ENCODE results near the gene QRICH2. TPM values are rescaled to one million over a fixed set of nuclear protein-coding genes. Genes with fewer than 3 reads are reported as not detected.

QRICH2 gene
- total and polyA plus RNA-seq, 2 of the 4 experiments (the other 2 are of a cell fraction), result 4.3 to 4.8 TPM

- H3K36me3 ChIP-seq (ENCODE audit: control insufficient read depth, insufficient read depth, low read length), result peaks cover 50% of the 10 kb centered on the region
- no peak overlapping the region for H2BK20ac ChIP-seq (ENCODE audit: low read depth, low read length)
- no peak overlapping the region for H4K5ac ChIP-seq (ENCODE audit: low read depth, low read length)
- H3K4me3 ChIP-seq (ENCODE audit: insufficient read depth, low read depth, low read length), result no peak overlapping the region
- ChIA-PET CTCF (interaction anchor here (0.6 kb wide), 1 partner anchor 204 kb away, joined by 3 read pairs; no protein-coding TSS in a partner anchor), POLR2A (ENCODE audit: unreplicated experiment) (no interaction called here)
- H3K9ac ChIP-seq (ENCODE audit: low read depth, low read length), result no peak overlapping the region
- H2AFZ ChIP-seq (replicated peaks; ENCODE audit: low read length, poor library complexity), result no peak overlapping the region
- no peak overlapping the region for H4K91ac ChIP-seq (ENCODE audit: insufficient read depth, low read depth, low read length)
- H3K4me2 ChIP-seq (ENCODE audit: low read depth, low read length), result no peak overlapping the region
- no TSS peak for BruUV-seq (replicated peaks)
- no peak overlapping the region for H3K14ac ChIP-seq (replicated peaks; ENCODE audit: low read depth, low read length)
- dilution Hi-C loops (cut with HindIII; ENCODE audit: low sequenced_read_pairs, unreplicated experiment) (no loop called here), intact Hi-C loops (cut with micrococcal nuclease) (no loop called here), in situ Hi-C loops (cut with MboI; ENCODE audit: low sequenced_read_pairs) (no loop called here)
- DNase-seq (no peak), ATAC-seq (ENCODE audit: low read depth) (no peak)
- TF ChIP-seq BHLHE40 (IDR thresholded peaks at IDR 0.05; ENCODE audit: low read depth, low read length) (no peak), MAFK (IDR thresholded peaks at IDR 0.05; ENCODE audit: low read depth, low read length) (no peak), USF2 (IDR thresholded peaks at IDR 0.05; ENCODE audit: low read depth, low read length) (no peak), CTCF (conservative IDR thresholded peaks at IDR 0.05; ENCODE audit: low read depth, low read length) (no peak), POLR2A (IDR thresholded peaks at IDR 0.05; ENCODE audit: low read depth, low read length) (no peak), RCOR1 (IDR thresholded peaks at IDR 0.05; ENCODE audit: insufficient replicate concordance, low read length) (no peak), MAZ (IDR thresholded peaks at IDR 0.05; ENCODE audit: borderline replicate concordance, low read depth, low read length) (no peak), CHD1 (IDR thresholded peaks at IDR 0.05; ENCODE audit: low read depth, low read length) (no peak), CEBPB (IDR thresholded peaks at IDR 0.05; ENCODE audit: low read depth, low read length) (no peak), NFE2L2 (IDR thresholded peaks at IDR 0.05; ENCODE audit: low read depth, low read length) (no peak), SMC3 (IDR thresholded peaks at IDR 0.05; ENCODE audit: low read depth, low read length) (no peak), RFX5 (IDR thresholded peaks at IDR 0.05; ENCODE audit: low read depth, low read length) (no peak)
- H3K79me1 ChIP-seq (ENCODE audit: low read depth in 1 of 2, low read length in 2 of 2), result peaks cover 19 to 28% of the 10 kb centered on the region in 2 experiments
- H3K4ac ChIP-seq (ENCODE audit: low read depth, low read length), result no peak overlapping the region
- no peak overlapping the region for H3K18ac ChIP-seq (ENCODE audit: low read depth, low read length)
- no peaks in the 10 kb centered on the region for H3K27me3 ChIP-seq (ENCODE audit: control insufficient read depth, insufficient read depth, low read length)
- 96% methylated on average over 6 of the region's 7 CpGs; no CpG with 5 or more reads in 1 of the 2 experiments for WGBS, 2 experiments (ENCODE audit: extremely low coverage in 2 of 2, insufficient read length in 1 of 2)
- no peak overlapping the region for H2BK120ac ChIP-seq (ENCODE audit: low read depth, low read length)
- peaks cover 6% of the 10 kb centered on the region; the same call in 1 of the 2 replicates for H3K4me1 ChIP-seq (ENCODE audit: control insufficient read depth, insufficient read depth, low read length)
- no peak overlapping the region for H2AK5ac ChIP-seq (ENCODE audit: low read depth, low read length)
- no peak overlapping the region for H3K56ac ChIP-seq (ENCODE audit: extremely low read depth, insufficient read depth, low read length)
- H4K20me1 ChIP-seq (ENCODE audit: insufficient read depth, low read length), result no peaks in the 10 kb centered on the region
- no peak overlapping the region for H3K23ac ChIP-seq (ENCODE audit: low read depth, low read length)
- H3K9me3 ChIP-seq (ENCODE audit: control insufficient read depth, insufficient read depth, low read length), result no peaks in the 10 kb centered on the region
- no peak overlapping the region for H2AK9ac ChIP-seq (replicated peaks; ENCODE audit: low read depth, low read length, poor library complexity)
- peaks cover 3% of the 10 kb centered on the region; the same call in 1 of the 2 replicates for H3K9me1 ChIP-seq (ENCODE audit: insufficient read depth, low read length)
- no peak overlapping the region for H2BK15ac ChIP-seq (ENCODE audit: low read depth, low read length)
- H3K27ac ChIP-seq (ENCODE audit: insufficient read depth, low read length), result no peak overlapping the region
- H4K8ac ChIP-seq (ENCODE audit: low read depth in 2 of 2, low read length in 2 of 2), result no peak overlapping the region
- no peak overlapping the region for H2BK5ac ChIP-seq (ENCODE audit: low read depth, low read length, poor library complexity, severe bottlenecking)
Measured at GRCh38 chr17:76343106-76343505, 35.0 kb upstream of the QRICH2 start.
